GM11168 (cell line): ENCODE results near the gene COG7.
"Not testable (repeated sequence)": the region's sequence is repeated elsewhere in the genome, so short reads cannot be mapped to it uniquely, and the experiment has no call there.

Experiments used
- in situ Hi-C: fragments of 300-500 bp; cut with MboI; formaldehyde crosslinking; loops from one replicate; pipeline ENCODE4 v1.12.0; 2022; ENCODE audit warnings: low sequenced_read_pairs; ENCODE audit not compliant: unreplicated experiment

COG7 gene

GRCh38 chr16:23367564-23367963 lies 85.4 kb downstream of the COG7 start:
- in situ Hi-C loops, result no loop called here

GRCh38 chr16:23366341-23366740 lies 86.6 kb downstream of the COG7 start:
- in situ Hi-C loops, result not testable (repeated sequence)

DNA sequence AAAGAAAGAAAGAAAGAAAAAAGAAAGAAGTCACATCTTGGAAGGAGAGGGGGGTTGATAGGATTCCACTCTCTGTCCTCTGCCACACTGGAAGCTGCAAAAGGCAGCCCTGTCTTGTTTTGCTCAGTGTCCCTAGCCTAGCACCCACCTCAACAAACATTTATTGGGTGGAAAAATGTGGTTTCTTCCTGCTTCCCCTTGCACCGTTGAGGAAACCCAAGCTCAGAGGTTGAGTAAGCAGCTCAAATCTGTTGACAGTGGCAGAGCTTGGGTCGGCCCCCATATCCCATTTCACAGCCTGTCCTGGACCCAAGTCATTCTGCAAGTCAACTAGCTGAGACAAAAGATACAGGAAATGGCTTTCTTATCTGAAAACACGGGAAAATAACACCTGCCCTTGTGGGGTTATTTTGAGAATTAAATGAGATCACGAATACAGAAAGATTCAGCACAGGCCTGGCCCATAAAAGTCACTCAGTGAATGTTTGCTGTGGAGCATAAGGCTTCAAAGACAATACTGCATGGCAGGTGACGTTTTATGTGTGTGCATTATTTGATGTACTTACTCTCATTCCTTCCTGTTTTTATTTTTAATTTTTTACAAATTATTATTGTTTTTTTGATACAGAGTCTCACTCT lies 87.3 kb downstream of the COG7 start:
- in situ Hi-C loops, result no loop called here

- in situ Hi-C loops, result no loop called here
These were observed 90.3 kb downstream of the COG7 start for GRCh38 chr16:23362460-23363317.

- in situ Hi-C loops, result no loop called here
These were observed 93.8 kb downstream of the COG7 start for GRCh38 chr16:23359092-23359760.

GRCh38 chr16:23357761-23358290 lies 95.2 kb downstream of the COG7 start:
- in situ Hi-C loops, result no loop called here

- in situ Hi-C loops, result no loop called here
These were observed 96.0 kb downstream of the COG7 start for GRCh38 chr16:23356941-23357340.

DNA sequence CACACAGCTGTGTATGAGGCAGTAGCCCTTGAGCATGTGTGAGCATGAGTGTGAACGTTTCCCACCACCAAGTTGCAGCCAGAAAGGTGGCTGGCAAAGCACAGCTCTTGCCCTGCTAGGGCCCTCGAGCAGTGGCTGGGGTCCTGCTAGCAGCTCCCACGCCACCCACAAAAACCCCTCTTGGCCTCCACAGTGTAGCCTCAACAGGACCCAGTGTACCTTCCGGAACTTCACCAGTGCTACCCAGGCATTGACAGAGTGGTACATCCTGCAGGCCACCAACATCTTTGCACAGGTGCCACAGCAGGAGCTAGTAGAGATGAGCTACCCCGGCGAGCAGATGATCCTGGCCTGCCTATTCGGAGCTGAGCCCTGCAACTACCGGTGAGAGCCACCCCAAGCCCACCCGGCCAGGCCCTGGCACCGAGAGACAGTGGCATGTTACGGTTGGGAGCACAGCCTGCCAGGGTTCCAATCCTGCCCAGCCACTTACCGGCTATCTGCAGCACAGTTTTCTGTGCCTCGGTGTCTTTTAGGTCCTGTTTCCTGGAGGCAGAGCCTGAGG lies 97.8 kb downstream of the COG7 start:
- in situ Hi-C loops, result no loop called here

DNA sequence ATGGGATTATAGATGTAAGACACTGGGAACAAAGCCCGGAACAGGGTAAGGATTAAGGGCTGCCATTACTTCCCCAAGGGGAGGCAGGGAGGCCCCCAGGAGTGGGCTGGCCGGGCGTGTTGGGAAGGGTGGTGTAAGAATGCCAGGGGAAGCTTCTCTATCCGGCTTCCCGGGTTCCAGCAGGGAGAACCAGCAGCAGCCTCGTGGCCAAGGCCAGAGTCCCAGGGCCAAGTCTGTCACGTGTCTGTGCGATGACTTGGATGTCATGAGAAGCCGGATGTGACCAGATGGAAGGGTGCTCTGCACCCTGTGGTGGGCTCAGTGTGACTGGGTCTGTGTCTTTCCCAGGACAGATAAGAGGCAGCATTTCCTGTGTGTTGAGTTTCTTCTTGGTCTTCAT lies 98.7 kb downstream of the COG7 start:
- in situ Hi-C loops, result no loop called here

DNA sequence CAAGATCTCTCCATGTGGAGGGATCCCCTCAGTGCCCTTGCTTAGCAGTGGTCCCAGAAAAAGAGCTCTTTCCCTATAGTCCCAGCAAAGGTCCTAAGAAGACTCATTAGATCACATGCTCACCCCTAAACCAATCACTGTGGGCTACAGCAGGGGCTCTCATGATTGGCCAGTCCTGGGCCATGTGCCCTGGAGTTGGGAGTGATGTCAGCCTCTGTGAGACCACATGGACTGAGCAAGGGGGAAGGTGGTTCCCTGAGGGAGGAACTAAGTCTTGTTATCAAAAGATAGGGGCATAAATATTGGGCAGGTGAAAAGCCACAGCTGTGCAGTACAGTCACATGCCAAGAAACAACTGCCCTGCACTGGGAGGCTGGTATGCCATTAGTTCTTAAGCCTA lies 99.5 kb downstream of the COG7 start:
- in situ Hi-C loops, result no loop called here

DNA sequence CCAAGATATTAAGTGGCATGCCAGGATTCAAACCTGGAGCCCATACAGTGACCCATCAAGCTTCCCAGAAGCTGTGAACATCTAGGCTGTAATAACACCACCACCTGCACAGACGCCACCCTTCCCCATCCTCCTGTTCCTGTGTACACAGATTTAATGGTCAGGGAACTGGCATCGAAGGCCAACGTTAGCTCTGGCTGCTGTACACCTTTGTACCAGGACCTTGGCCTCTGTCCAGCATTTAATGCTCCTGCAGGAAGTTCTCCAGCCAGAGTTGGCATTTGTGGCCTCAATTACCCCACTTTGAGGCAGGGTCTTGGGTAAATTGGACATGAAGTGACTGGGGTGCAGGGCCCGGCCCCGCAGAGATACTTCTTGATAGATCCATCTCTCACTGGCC lies 101.6 kb downstream of the COG7 start:
- in situ Hi-C loops, result no loop called here

GRCh38 chr16:23348579-23349469 lies 104.2 kb downstream of the COG7 start:
- in situ Hi-C loops, result no loop called here

DNA sequence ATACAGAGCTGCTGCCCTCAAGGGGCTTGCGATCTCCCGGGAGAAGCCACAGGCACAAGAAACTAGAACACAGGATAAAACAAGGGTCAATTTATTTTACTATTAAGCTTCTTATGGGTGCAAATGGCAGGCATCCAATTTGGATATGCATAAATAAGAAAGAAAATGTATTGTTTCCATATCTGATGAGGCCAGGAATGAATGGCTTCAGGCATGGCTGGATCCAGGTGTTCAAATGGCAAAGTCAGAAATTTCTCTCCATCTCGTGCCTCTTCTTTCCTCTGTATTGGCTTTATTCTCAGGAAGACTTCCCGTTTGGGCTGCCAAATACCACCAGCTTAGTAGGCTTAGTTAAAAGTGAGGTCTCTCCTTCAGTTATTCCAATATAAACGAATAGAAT lies 107.8 kb downstream of the COG7 start:
- in situ Hi-C loops, result no loop called here

DNA sequence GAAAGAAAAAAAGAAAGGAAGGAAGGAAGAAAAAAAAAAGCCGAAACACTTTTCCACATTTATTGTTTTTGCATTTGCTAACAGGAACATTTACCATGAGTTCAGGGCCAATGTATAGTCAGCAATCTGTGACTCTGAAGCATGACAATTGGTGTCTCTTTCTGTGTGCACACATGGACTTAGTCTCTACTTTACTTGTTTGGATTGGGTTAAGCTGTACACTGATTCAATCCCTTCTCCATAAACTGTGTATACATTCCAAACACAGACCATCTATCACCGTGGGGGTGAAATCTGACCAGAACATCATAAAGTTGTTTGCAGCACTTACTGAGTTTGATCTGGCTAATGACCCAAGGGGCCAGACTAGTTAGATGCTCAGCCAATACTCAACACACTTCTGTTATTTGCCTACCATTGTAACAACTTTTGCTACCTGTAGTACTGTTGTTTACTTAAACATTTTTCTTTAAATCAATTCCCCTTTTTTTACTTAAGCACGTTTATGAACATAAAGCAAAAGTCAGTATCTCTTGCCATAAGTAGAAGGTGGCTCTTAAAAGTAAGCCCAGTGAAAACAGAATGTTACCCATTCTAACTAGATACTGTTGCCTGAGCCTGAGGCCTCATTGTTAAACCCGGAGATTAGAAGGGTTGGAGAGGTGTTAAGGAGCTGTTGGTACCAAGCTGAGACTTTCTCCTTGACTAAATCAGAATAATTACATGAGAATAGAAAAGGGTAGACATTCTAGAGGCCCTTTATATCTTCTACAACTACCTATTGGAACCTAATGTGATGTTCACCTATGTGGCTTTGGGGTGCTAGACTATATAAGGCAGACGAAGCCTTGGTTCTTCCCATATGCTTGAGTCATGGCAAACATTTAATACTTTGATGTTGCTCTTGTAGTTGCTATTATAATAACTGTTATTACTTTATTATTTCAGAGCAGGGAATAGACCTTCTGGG lies 109.1 kb downstream of the COG7 start:
- in situ Hi-C loops, result no loop called here

DNA sequence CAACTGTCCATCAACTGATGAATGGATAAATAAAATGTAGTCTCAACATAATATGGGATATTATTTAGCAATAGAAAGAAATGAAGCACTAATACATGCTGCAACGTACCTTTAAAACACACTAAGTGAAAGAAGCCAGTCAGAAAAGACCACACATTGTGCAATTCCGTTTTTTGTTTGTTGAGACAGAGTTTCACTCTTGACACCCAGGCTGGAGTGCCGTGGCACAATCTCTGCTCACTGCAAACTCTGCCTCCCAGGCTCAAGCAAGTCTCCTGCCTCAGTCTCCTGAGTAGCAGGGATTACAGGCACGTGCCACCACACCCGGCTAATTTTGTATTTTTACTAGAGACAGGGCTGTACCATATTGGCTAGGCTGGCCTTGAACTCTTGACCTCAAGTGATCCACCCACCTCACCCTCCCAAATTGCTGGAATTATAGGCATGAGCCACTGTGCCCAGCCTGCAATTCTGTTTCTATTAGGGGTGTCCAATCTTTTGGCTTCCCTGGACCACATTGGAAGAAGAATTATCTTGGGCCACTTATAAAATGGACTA lies 110.8 kb downstream of the COG7 start:
- in situ Hi-C loops, result no loop called here

GRCh38 chr16:23339787-23340186 lies 113.2 kb downstream of the COG7 start:
- in situ Hi-C loops, result no loop called here
